C4-2B (cell line): Measurements from ENCODE around the gene AADAC.
A peak's percentile ranks its signal among the peaks of the same experiment; 100 is the strongest.

ENCODE experiments used
- H3K27ac ChIP-seq: fragments of 450-650 bp; 2 replicates; pipeline ENCODE4 v1.5.1; 2017
- CTCF ChIP-seq: fragments of 450-650 bp; conservative IDR thresholded peaks from 2 replicates; pipeline ENCODE4 v1.5.1; 2017; ENCODE audit warnings: mild to moderate bottlenecking
- ZFX ChIP-seq: fragments of 450-650 bp; IDR thresholded peaks from 2 replicates; pipeline ENCODE4 v1.6.1; 2017

Gene AADAC

GRCh38 chr3:151818361-151818760 lies 4.4 kb downstream of the AADAC start:
- no peak overlapping the region for H3K27ac ChIP-seq
- TF ChIP-seq ZFX (no peak), CTCF (peak; percentile 15)

- TF ChIP-seq ZFX (no peak), CTCF (no peak)
- no peak overlapping the region for H3K27ac ChIP-seq
Observed at GRCh38 chr3:151819910-151820309, 6.0 kb downstream of the AADAC start.

- H3K27ac ChIP-seq, result no peak overlapping the region
- TF ChIP-seq ZFX, result no peak
- no peak for TF ChIP-seq CTCF
Observed at GRCh38 chr3:151827816-151828215, 13.9 kb downstream of the AADAC start.

GRCh38 chr3:151835751-151836525 lies 22.0 kb downstream of the AADAC start:
- TF ChIP-seq CTCF (no peak), ZFX (no peak)
- H3K27ac ChIP-seq, result no peak overlapping the region

- H3K27ac ChIP-seq, result peak overlapping the region; percentile 63; the same call in 1 of the 2 replicates
- TF ChIP-seq ZFX (no peak), CTCF (no peak)
Observed at GRCh38 chr3:151837057-151837456, 23.1 kb downstream of the AADAC start.

GRCh38 chr3:151838574-151839312 lies 24.8 kb downstream of the AADAC start:
- peak overlapping the region; percentile 61 for H3K27ac ChIP-seq
- TF ChIP-seq CTCF (peak; percentile 94), ZFX (no peak)

- no peak overlapping the region for H3K27ac ChIP-seq
- no peak for TF ChIP-seq ZFX
- TF ChIP-seq CTCF, result peak; percentile 69
Observed at GRCh38 chr3:151839313-151839631, 25.4 kb downstream of the AADAC start.
